Keratinocyte (primary cell): ENCODE data around the gene ZNF423. TPM values are rescaled to one million over a fixed set of nuclear protein-coding genes. Genes with fewer than 3 reads are reported as not detected.

Experiments used
- DNase-seq: peaks from one replicate; pipeline ENCODE4 v3.0.0-alpha.2; 2011; ENCODE audit warnings: low read depth, missing footprints, low spot score
- FAIRE-seq: peaks from 2 replicates; lab custom pipeline; 2011; peaks lifted over from hg19 to GRCh38; lab: Jason Lieb, UNC
- H2AFZ ChIP-seq: 2 replicates; pipeline ENCODE4 v1.6.0; 2012; ENCODE audit warnings: low read length, control low read depth, inconsistent platforms; ENCODE audit not compliant: control insufficient read depth
- H3K27ac ChIP-seq: 2 replicates; pipeline ENCODE4 v1.5.1; 2011; ENCODE audit warnings: low read length; ENCODE audit not compliant: control insufficient read depth, insufficient read depth
- H3K27me3 ChIP-seq: 3 replicates; pipeline ENCODE4 v1.6.0; 2011; ENCODE audit warnings: low read length; ENCODE audit not compliant: control insufficient read depth, insufficient read depth; ENCODE audit errors: extremely low read depth
- H3K36me3 ChIP-seq, 2 experiments: 2 replicates in 1 of 2; 3 replicates in 1 of 2; pipeline ENCODE4 v1.5.1; 2011; ENCODE audit warnings: low read length in 2 of 2, mild to moderate bottlenecking in 1 of 2; ENCODE audit not compliant: control insufficient read depth in 2 of 2, insufficient read depth in 2 of 2; ENCODE audit errors: extremely low read depth in 1 of 2
- H3K4me1 ChIP-seq: 3 replicates; pipeline ENCODE4 v1.5.1; 2011; ENCODE audit warnings: low read length; ENCODE audit not compliant: control insufficient read depth, insufficient read depth; ENCODE audit errors: extremely low read depth
- H3K4me2 ChIP-seq: 3 replicates; pipeline ENCODE4 v1.6.0; 2011; ENCODE audit warnings: low read depth, low read length; ENCODE audit not compliant: control insufficient read depth, insufficient read depth; ENCODE audit errors: extremely low read depth
- H3K4me3 ChIP-seq, 3 experiments: fragments of 200-600 bp in 1 of 3; sonication (generic) in 1 of 3; 2 replicates in 2 of 3; 3 replicates in 1 of 3; pipeline ENCODE4 v1.5.1; 2011 to 2016; ENCODE audit warnings: low read length in 3 of 3, mild to moderate bottlenecking in 3 of 3, control low read depth in 2 of 3, inconsistent platforms in 1 of 3, low read depth in 1 of 3, mixed read lengths in 1 of 3, mixed run types in 1 of 3, moderate library complexity in 1 of 3; ENCODE audit not compliant: control insufficient read depth in 2 of 3, insufficient read depth in 2 of 3; ENCODE audit errors: extremely low read depth in 1 of 3
- H3K79me2 ChIP-seq: 2 replicates; pipeline ENCODE4 v1.6.0; 2012; ENCODE audit warnings: low read length; ENCODE audit not compliant: control insufficient read depth, insufficient read depth
- H3K9ac ChIP-seq: 3 replicates; pipeline ENCODE4 v1.6.0; 2011; ENCODE audit warnings: low read length; ENCODE audit not compliant: control insufficient read depth, insufficient read depth; ENCODE audit errors: extremely low read depth
- H3K9me1 ChIP-seq: 3 replicates; pipeline ENCODE4 v1.6.0; 2011; ENCODE audit warnings: low read length; ENCODE audit not compliant: control insufficient read depth, insufficient read depth; ENCODE audit errors: extremely low read depth
- H3K9me3 ChIP-seq: 2 replicates; pipeline ENCODE4 v1.5.1; 2012; ENCODE audit warnings: low read depth, low read length; ENCODE audit not compliant: control insufficient read depth
- H4K20me1 ChIP-seq: 3 replicates; pipeline ENCODE4 v1.6.0; 2011; ENCODE audit warnings: low read length; ENCODE audit not compliant: control insufficient read depth, insufficient read depth; ENCODE audit errors: extremely low read depth
- EZH2 ChIP-seq: IDR thresholded peaks from one replicate; pipeline ENCODE4 v1.6.1; 2012; ENCODE audit warnings: inconsistent platforms, mild to moderate bottlenecking, low read length, moderate library complexity
- dilution Hi-C: fragments of 300-500 bp; cut with MboI; formaldehyde crosslinking; loops from one replicate; pipeline ENCODE4 v1.7.0; 2020; ENCODE audit warnings: low sequenced_read_pairs; ENCODE audit not compliant: extremely low pct_ligation_motif_present
- polyA plus RNA-seq, 5 experiments: library from polyadenylated mRNA; depleted of rRNA in 3 of 5; stranded (reverse) in 3 of 5; stranded (forward) in 1 of 5; unstranded in 1 of 5; fragments of >200 nt; gene quantifications; 1 replicate in 1 of 5; 2 replicates in 3 of 5; 3 replicates in 1 of 5; pipeline versions ENCODE4 v1.2.1 to v1.2.3, GENCODE V29; 2011 to 2012; ENCODE audit warnings: missing spikeins in 2 of 5, low read depth in 1 of 5, low replicate concordance in 1 of 5
- TF ChIP-seq, protein P1 (sequence below), 3 experiments: IDR thresholded peaks in 1 of 3; conservative IDR thresholded peaks in 1 of 3; optimal IDR thresholded peaks in 1 of 3; 2 replicates in 2 of 3; 3 replicates in 1 of 3; pipeline versions ENCODE3 to v1.5.1; 2011; ENCODE audit warnings: low read length in 3 of 3, mild to moderate bottlenecking in 3 of 3, moderate library complexity in 2 of 3, control low read depth in 1 of 3, inconsistent platforms in 1 of 3; ENCODE audit not compliant: insufficient read depth in 2 of 3; ENCODE audit errors: extremely low read depth in 1 of 3

The ZNF423 gene
- polyA plus RNA-seq, 1 donor (not counting 4 experiments of a cell fraction or from before 2014, with no cell fraction given), result 0.05 TPM

DNA sequence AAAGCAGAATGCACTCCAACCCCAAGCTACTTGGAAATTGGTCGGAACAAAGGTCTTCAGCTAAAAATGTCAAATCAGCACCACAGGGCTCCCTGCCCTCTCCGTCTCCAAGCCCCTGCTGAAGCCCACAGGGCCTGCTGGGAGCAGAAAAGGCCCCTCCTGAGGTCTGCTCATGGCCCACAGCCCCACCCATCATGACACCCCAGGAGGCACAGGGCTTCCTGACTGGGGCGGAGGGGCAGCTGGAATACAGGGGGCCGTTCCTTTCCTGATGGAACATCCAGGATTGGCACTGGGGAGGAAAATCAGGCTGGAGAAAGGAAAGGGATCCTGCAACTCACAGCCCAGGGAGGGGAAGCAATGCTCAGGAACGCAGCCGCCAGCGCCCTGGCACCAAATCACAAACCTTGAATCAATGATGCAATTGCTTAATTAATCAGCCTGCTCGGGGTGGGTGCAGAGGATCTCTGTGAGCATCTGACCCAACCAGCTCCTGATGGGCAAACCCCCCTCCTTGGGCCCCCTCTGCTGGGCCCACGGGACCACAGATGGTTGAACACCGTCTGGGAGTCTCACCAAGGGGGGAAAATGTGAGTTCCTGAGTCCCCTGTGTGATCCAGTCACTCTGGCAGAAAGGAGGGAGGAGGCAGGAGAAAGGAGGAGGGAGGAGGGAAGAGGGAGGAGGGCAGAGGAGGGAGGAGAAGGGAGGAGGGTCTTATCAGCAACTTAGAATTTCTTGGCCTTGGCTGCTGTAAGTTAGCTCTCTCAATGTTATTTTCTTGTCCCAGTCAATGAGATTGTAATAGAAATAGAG, 155.5 kb downstream of the ZNF423 start:
- H3K4me1 ChIP-seq, result peaks cover 30% of the 10 kb centered on the region
- peak overlapping the region; percentile 25 for H3K9ac ChIP-seq
- no peaks in the 10 kb centered on the region for H4K20me1 ChIP-seq
- no peak for TF ChIP-seq EZH2
- TF ChIP-seq, protein P1, sequence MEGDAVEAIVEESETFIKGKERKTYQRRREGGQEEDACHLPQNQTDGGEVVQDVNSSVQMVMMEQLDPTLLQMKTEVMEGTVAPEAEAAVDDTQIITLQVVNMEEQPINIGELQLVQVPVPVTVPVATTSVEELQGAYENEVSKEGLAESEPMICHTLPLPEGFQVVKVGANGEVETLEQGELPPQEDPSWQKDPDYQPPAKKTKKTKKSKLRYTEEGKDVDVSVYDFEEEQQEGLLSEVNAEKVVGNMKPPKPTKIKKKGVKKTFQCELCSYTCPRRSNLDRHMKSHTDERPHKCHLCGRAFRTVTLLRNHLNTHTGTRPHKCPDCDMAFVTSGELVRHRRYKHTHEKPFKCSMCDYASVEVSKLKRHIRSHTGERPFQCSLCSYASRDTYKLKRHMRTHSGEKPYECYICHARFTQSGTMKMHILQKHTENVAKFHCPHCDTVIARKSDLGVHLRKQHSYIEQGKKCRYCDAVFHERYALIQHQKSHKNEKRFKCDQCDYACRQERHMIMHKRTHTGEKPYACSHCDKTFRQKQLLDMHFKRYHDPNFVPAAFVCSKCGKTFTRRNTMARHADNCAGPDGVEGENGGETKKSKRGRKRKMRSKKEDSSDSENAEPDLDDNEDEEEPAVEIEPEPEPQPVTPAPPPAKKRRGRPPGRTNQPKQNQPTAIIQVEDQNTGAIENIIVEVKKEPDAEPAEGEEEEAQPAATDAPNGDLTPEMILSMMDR (optimal IDR thresholded peaks at IDR 0.05 in 1 of 3, IDR thresholded peaks at IDR 0.05 in 1 of 3, conservative IDR thresholded peaks at IDR 0.05 in 1 of 3; ENCODE audit: extremely low read depth in 1 of 3, insufficient read depth in 2 of 3, low read length in 3 of 3), result no peak
- no peak for DNase-seq
- H3K4me2 ChIP-seq, result peak overlapping the region; percentile 25
- H3K27me3 ChIP-seq, result no peaks in the 10 kb centered on the region
- H3K9me1 ChIP-seq, result no peaks in the 10 kb centered on the region
- no peaks in the 10 kb centered on the region for H3K36me3 ChIP-seq
- no peak overlapping the region for H3K4me3 ChIP-seq
- no peak for FAIRE-seq
- H3K79me2 ChIP-seq, result no peaks in the 10 kb centered on the region
- no peaks in the 10 kb centered on the region for H3K9me3 ChIP-seq
- H3K27ac ChIP-seq, result no peak overlapping the region
- H2AFZ ChIP-seq, result peak overlapping the region; percentile 13
- dilution Hi-C loops, result no loop called here

DNA sequence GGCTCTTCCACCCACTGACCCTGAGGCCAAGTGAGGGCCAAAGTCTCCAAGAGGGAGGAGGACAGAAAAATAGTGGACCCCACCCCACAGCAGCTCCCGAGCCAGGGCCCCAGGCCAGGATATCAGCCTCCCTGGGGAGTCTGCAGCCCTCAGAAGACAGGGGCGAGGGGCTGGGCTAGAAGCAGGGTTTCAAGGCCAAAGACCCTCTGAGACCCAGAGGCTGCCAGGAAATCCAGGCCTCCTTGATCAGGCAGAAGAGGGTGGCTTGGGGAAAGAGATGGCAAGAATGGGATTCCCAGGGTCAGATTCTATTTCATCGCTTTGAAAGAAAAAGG, 156.1 kb downstream of the ZNF423 start:
- Histone ChIP-seq H3K4me3 (no peak overlapping the region), H2AFZ (no peak overlapping the region), H3K36me3 (no peaks in the 10 kb centered on the region), H3K9me1 (no peaks in the 10 kb centered on the region), H3K4me1 (peaks cover 30% of the 10 kb centered on the region), H3K27ac (no peak overlapping the region), H3K27me3 (no peaks in the 10 kb centered on the region), H3K79me2 (no peaks in the 10 kb centered on the region), H3K9me3 (no peaks in the 10 kb centered on the region), H3K9ac (no peak overlapping the region), H3K4me2 (no peak overlapping the region), H4K20me1 (no peaks in the 10 kb centered on the region)
- no peak for DNase-seq
- no peak for FAIRE-seq
- dilution Hi-C loops, result no loop called here
- TF ChIP-seq EZH2, result no peak
- TF ChIP-seq, protein P1 (optimal IDR thresholded peaks at IDR 0.05 in 1 of 3, IDR thresholded peaks at IDR 0.05 in 1 of 3, conservative IDR thresholded peaks at IDR 0.05 in 1 of 3; ENCODE audit: extremely low read depth in 1 of 3, insufficient read depth in 2 of 3, low read length in 3 of 3), result no peak
